ENCODE results near the gene RDH11.

Gene RDH11

DNA sequence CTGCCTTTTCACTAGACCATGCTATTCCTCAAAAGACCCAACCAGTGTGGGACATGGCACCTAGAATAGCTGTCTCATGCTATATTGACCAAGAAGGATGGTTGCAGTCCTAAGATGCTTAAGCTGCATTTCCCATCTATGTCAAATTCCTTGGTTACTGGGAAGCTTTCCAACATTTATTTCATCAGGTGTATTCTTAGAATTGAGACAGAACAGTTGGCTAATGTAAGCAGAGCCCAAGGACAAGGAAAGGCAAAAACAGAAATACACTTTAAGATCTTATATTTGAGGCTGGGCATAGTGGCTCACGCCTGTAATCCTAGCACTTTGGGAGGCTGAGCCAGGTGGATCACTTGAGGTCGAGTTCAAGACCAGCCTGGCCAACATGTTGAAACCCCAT is 51.1 kb downstream of the RDH11 start:
- DNase-seq, result no peak

DNA sequence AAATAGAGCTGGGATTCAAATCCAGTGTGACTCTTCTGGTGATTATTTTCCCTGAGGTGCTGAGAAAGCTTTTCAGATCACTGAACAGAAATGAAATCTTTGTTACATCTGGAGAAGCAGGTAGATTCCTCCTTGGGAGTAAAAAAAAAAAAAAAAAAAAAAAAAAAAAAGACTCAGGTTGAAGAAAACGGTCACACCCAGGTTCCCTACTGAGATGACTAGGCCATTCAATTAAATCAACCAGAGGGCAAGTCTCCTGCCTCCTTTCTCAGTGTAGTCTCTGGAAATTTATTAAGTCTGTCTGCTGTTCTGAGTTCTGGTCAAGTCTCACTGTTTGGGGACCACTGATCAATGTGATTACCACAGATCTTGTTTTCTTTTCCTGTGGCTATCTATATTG is 51.9 kb downstream of the RDH11 start:
- DNase-seq, result no peak

DNA sequence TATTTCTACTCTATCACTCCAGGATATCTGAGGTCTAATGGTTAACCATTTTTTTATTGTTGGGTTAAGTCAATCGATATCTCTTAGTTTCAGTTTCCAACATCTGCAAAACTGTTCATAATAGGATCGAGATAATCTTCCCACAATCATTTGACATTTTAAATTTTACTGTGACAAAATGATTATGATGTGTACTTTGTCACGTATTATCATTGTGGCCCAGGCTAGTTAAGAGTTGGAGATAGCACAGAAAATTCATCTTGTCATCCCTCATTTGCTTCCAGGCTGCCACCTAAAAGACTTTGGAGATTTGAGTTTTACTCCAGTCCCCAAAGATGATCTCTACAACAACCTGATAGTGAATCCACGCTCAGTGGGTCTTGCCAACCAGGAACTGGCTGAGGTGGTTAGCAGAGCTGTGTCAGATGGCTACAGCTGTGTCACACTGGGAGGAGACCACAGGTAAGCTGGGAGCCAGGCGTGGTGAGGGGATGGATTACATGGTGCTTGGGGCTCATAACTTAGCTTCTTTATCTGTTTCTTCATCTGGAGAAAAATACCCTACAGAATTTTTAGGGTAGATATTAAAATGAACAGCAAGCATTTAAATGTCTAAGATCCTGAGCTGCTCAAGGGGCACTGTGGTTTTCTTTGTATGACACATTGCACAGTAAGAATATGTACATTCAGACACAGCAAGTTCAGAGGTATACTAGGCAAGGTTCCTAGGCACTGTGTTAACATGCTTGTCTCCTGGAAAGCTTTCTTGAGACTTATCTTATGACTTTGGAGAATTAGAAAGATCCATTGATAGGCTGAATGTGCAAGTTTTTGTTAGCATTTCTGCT is 53.4 kb downstream of the RDH11 start:
- no peak for DNase-seq

DNA sequence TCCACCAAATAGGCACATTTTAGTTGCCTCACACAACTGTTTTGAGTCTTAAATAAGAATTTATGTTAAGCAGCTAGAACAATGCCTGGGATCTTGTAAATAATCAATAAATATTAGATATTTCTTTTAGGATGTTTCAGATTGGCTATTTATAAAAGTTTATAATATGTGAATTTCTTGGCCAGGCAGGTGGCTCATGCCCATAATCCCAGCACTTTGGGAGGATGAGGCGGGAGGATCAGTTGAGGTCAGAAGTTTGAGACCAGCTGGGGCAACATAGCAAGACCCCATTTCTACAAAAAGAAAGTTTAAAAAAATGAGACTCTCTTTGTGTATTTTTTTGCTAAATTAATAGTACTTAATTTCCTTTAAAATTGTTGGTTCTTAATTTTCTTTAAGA is 54.1 kb downstream of the RDH11 start:
- no peak for DNase-seq

DNA sequence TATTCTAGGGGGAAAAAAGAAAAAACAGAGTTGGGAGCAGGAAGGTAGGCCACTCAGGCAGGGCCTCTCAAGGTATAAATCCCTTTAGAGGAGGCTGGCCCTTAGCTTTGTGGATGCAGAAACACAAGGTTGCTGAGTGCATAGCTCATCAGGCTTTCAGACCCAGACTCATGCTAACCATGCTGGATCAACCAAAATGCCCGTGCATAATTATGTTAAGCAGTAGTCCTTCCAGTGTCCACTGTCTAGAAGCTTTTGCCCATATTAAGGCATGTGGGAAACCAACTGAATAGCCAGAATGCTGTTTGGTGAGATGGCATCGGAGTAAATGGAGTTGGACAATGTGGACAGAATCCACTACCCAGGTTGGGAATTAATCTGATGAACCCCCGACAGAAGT is 56.9 kb downstream of the RDH11 start:
- no peak for DNase-seq

DNA sequence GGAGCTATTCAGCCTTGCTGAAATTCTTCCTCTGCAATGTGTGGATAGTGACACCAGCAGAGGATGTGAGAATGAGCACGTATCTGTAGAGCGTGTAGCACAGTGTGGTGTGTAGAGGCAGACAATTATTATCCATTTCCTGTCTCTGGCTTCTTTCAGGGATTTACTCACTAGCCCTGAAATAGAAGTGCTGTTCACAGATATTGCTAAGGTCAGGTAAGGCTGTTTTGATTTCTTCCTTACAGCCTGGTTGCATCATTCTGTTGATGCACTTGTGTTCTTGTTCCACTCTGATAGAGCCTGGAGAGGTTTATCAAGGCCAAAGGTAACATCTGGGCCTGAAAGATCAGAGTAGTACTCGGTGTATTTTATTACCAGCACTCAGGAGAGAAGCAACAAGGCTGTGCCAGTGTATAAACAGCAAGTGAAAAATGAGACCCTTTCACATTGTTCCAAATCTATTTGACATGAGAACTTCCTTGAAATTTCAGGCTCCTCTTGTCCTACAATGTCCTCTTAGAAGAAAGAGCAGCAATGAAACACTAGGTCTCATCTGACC is 59.1 kb downstream of the RDH11 start:
- DNase-seq, result no peak

DNA sequence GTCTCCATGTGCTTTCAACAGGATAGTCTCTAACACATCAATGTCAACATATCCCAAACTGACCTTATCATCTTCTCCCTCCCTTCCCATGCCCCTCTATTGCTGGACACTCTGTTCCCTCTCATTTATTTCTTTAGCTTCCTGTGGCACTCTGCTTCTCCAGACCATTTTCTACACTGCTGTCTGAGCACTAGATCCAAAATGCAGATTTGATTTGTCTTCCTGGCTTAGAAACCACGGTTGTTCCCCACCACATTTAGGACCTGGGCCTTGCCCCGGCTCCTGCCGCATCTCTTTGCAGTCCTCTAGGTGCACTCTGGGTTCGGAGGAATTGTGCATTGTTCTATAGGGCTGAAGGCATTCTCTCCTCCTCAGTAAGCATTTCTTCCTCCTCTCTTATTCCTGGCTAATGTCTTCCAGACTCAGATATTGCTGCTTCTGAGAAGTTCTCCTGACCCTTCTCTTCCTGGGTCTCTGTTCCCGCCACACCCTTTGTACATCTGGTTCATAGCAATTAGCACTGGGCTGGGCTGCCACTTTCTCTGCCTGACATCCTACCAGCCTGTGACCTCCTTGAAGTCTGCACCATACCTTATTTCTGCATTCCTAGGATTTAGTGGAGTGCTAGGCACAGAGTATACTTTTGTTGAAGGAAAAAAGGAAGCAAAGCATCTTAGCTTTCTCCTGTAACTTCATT is 62.0 kb downstream of the RDH11 start:
- no peak for DNase-seq

DNA sequence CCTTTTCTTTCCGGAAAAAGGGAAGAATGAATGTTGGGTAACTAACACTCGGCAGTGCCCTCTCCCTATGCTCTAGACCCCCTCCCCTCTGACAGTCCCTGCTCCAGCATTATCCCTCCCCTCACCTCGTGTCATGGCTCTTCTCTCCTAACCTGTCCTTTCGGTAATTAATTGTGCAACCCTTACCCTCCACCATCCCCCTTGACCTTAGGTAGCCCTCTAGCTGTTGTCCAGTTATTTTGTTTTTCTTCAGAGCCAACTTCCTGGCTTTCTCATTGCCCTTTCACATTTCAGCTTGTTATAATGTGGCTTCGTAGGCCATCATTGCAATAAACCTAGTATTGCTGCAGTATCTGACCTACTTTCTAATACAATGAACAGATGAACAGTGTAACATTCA is 64.6 kb downstream of the RDH11 start:
- no peak for DNase-seq

DNA sequence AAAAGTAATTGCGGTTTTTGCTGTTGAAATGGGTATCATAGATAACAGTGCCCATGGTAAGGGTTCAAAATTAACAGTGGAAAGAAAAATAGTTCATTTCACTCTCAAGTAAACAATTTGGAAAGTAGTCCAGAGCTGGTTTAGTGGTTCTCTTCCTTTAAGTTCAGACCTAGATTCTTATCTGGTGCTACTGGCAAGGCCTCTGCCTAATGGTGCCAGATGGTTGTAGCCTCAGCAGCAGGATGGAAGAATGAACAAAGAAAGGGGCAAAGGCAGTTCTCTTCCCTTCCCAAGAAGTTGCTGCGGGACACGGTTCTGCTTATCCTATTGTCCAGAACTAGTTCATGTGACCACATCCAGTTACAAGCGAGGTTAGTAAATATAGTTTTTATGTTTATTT is 65.4 kb downstream of the RDH11 start:
- no peak for DNase-seq

DNA sequence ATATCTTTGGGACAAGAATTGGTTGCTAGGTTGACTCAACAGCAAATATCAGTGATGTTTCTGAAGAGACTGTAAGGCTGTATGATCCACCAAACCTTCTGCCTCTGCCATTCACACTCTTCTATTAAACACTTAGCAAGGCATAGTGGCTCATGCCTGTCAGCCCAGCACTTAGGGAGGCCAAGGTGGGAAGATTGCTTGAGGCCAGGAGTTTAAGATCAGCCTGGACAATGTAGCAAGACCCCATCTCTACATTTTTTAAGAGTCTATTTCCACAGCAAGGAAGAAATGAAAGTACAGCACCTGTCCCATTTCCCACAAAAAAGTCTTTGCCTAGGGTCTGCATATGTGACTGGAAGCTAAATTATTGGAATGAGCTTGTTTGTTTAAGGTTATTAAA is 68.0 kb downstream of the RDH11 start:
- DNase-seq, result no peak

Data from RPMI8226 (cell line).